HG03575 (cell line): ENCODE measurements around the gene BLVRB.
"Not testable (repeated sequence)": the region's sequence is repeated elsewhere in the genome, so short reads cannot be mapped to it uniquely, and the experiment has no call there.

Experiments used
- ATAC-seq: cut with Tn5 transposase; IDR thresholded peaks from one replicate; pipeline ENCODE4 v1.9.1; 2021; ENCODE audit not compliant: unreplicated experiment, insufficient number of reproducible peaks, low FRiP score; ENCODE audit errors: extremely low read depth

BLVRB gene

GRCh38 chr19:40413291-40413845, 52.2 kb downstream of the BLVRB start, which contains the start of gene PRX:
Gene PRX, minus strand, starts transcription at chr19:40413378. Its CDS starts 5,446 bp downstream, at chr19:40407932.
- no peak for ATAC-seq

GRCh38 chr19:40412866-40413265, 52.7 kb downstream of the BLVRB start:
- no peak for ATAC-seq

- ATAC-seq = no peak
Observed at GRCh38 chr19:40411958-40412499, 53.5 kb downstream of the BLVRB start.

- ATAC-seq = no peak
Observed at GRCh38 chr19:40411125-40411842, 54.3 kb downstream of the BLVRB start.

GRCh38 chr19:40410030-40410389, 55.5 kb downstream of the BLVRB start:
- no peak for ATAC-seq

GRCh38 chr19:40408598-40408925, 57.0 kb downstream of the BLVRB start:
- ATAC-seq = not testable (repeated sequence)

GRCh38 chr19:40407714-40408597, 57.6 kb downstream of the BLVRB start:
- ATAC-seq = no peak

GRCh38 chr19:40403262-40403984, 62.1 kb downstream of the BLVRB start:
- no peak for ATAC-seq

GRCh38 chr19:40400559-40400958, 65.0 kb downstream of the BLVRB start:
- no peak for ATAC-seq

GRCh38 chr19:40398417-40399131, 67.0 kb downstream of the BLVRB start:
- ATAC-seq = no peak
